Liver (tissue), 9 donors: Measurements from ENCODE around the gene CST8. TPM values are rescaled to one million over a fixed set of nuclear protein-coding genes. Genes with fewer than 3 reads are reported as not detected.

Experiments used
- DNase-seq: peaks from one replicate; pipeline ENCODE4 v3.0.0-alpha.2; 2017; ENCODE audit warnings: low spot score
- H3K27ac ChIP-seq, 2 donors: one replicate each; pipeline ENCODE4 v1.7.0; 2013; ENCODE audit warnings: inconsistent platforms in 2 of 2, low read length in 2 of 2, control low read depth in 1 of 2, low read depth in 1 of 2, mild to moderate bottlenecking in 1 of 2
- H3K27me3 ChIP-seq, 4 donors: one replicate each; pipeline versions ENCODE4 v1.6.1 to v1.7.0; 2013; ENCODE audit warnings: low read length in 3 of 4, inconsistent platforms in 1 of 4, mild to moderate bottlenecking in 1 of 4, moderate library complexity in 1 of 4; ENCODE audit not compliant: control insufficient read depth in 4 of 4, insufficient read depth in 4 of 4
- H3K36me3 ChIP-seq, 4 donors: one replicate each; pipeline versions ENCODE4 v1.6.1 to v1.7.0; 2013; ENCODE audit warnings: low read length in 3 of 4, mild to moderate bottlenecking in 3 of 4, low read depth in 1 of 4, moderate library complexity in 1 of 4; ENCODE audit not compliant: control insufficient read depth in 4 of 4, insufficient read depth in 3 of 4
- H3K4me1 ChIP-seq, 4 donors: one replicate each; pipeline versions ENCODE4 v1.6.1 to v1.7.0; 2013; ENCODE audit warnings: low read length in 3 of 4, mild to moderate bottlenecking in 3 of 4, moderate library complexity in 1 of 4; ENCODE audit not compliant: control insufficient read depth in 4 of 4, insufficient read depth in 4 of 4
- H3K4me3 ChIP-seq, 3 donors: one replicate each; pipeline versions ENCODE4 v1.6.1 to v1.7.0; 2013; ENCODE audit warnings: low read length in 3 of 3, control low read depth in 1 of 3, low read depth in 1 of 3, mild to moderate bottlenecking in 1 of 3
- H3K9ac ChIP-seq, 2 donors: one replicate each; pipeline ENCODE4 v1.7.0; 2013; ENCODE audit warnings: low read length in 2 of 2, mild to moderate bottlenecking in 2 of 2, moderate library complexity in 2 of 2, control low read depth in 1 of 2, low read depth in 1 of 2
- H3K9me3 ChIP-seq, 4 donors: one replicate each; pipeline versions ENCODE4 v1.6.1 to v1.7.0; 2013; ENCODE audit warnings: low read length in 3 of 4; ENCODE audit not compliant: control insufficient read depth in 4 of 4
- EGR1 ChIP-seq, 2 donors: IDR thresholded peaks; 2 replicates each; pipeline ENCODE4 v1.6.1; 2016 to 2018; ENCODE audit warnings: antibody characterized with exemption in 2 of 2, low read depth in 2 of 2
- FOXA1 ChIP-seq: IDR thresholded peaks from 2 replicates; pipeline ENCODE4 v1.6.1; 2016; ENCODE audit warnings: antibody characterized with exemption
- FOXA2 ChIP-seq: IDR thresholded peaks from 2 replicates; pipeline ENCODE4 v1.6.1; 2016; ENCODE audit warnings: antibody characterized with exemption
- GABPA ChIP-seq, 2 donors: IDR thresholded peaks in 1 of 2; conservative IDR thresholded peaks in 1 of 2; 2 replicates each; pipeline ENCODE4 v1.6.1; 2016; ENCODE audit warnings: antibody characterized with exemption in 2 of 2, mild to moderate bottlenecking in 1 of 2, moderate library complexity in 1 of 2
- HNF4A ChIP-seq, 2 donors: conservative IDR thresholded peaks; 2 replicates each; pipeline ENCODE4 v1.6.1; 2016; ENCODE audit warnings: antibody characterized with exemption in 2 of 2, mild to moderate bottlenecking in 2 of 2
- HNF4G ChIP-seq: IDR thresholded peaks from 2 replicates; pipeline ENCODE4 v1.6.1; 2016; ENCODE audit warnings: antibody characterized with exemption
- JUND ChIP-seq, 2 donors: IDR thresholded peaks; 2 replicates each; pipeline ENCODE4 v1.6.1; 2016; ENCODE audit warnings: antibody characterized with exemption in 2 of 2
- NR2F2 ChIP-seq: IDR thresholded peaks from 2 replicates; pipeline ENCODE4 v1.6.1; 2016; ENCODE audit warnings: antibody characterized with exemption
- RAD21 ChIP-seq, 2 donors: IDR thresholded peaks; 2 replicates each; pipeline ENCODE4 v1.6.1; 2016; ENCODE audit warnings: antibody characterized with exemption in 2 of 2, mild to moderate bottlenecking in 2 of 2
- RXRA ChIP-seq, 2 donors: IDR thresholded peaks; 2 replicates each; pipeline ENCODE4 v1.6.1; 2017 to 2018; ENCODE audit warnings: antibody characterized with exemption in 2 of 2, mild to moderate bottlenecking in 1 of 2
- SP1 ChIP-seq: IDR thresholded peaks from 2 replicates; pipeline ENCODE4 v1.6.1; 2018; ENCODE audit warnings: antibody characterized with exemption, mild to moderate bottlenecking
- YY1 ChIP-seq: IDR thresholded peaks from 2 replicates; pipeline ENCODE4 v1.6.1; 2016; ENCODE audit warnings: antibody characterized with exemption, mild to moderate bottlenecking
- WGBS: extraction: QIAGEN DNeasy Blood & Tissue Kit; methylation state at CpG from one replicate; pipeline ENCODE4 v1.1.7; 2013; 5-methylcytosine and 5-hydroxymethylcytosine counted together
- polyA plus RNA-seq, 2 donors: library from polyadenylated mRNA; stranded (reverse) in 1 of 2; unstranded in 1 of 2; fragments of 200-250 nt in 1 of 2; fragments of >200 nt in 1 of 2; fragmentation: Nextera tagmentation in 1 of 2; extraction: Ambion mirVana in 1 of 2; gene quantifications; one replicate each; pipeline versions ENCODE4 v1.2.1 to v1.2.3, GENCODE V29; 2013 to 2015
- total RNA-seq, 2 donors: library from RNA; depleted of rRNA; stranded (reverse); fragments of >200 nt; gene quantifications; one replicate each; pipeline ENCODE4 v1.2.3, GENCODE V29; 2014
- TF ChIP-seq, protein P1 (sequence below): IDR thresholded peaks from 2 replicates; pipeline ENCODE4 v1.6.1; 2016; ENCODE audit warnings: antibody characterized with exemption
- TF ChIP-seq, protein P2 (sequence below): IDR thresholded peaks from 2 replicates; pipeline ENCODE4 v1.6.1; 2016; ENCODE audit warnings: antibody characterized with exemption, mild to moderate bottlenecking
- TF ChIP-seq, protein P3 (sequence below): fragments of 150-350 bp; IDR thresholded peaks from 2 replicates; pipeline ENCODE4 v1.5.1; 2017; ENCODE audit warnings: improper control_type of control experiment, low read depth, low read length; ENCODE audit not compliant: missing input control
- TF ChIP-seq, protein P4 (sequence below): IDR thresholded peaks from 2 replicates; pipeline ENCODE4 v1.6.1; 2016; ENCODE audit warnings: antibody characterized with exemption
- TF ChIP-seq, protein P5 (sequence below): IDR thresholded peaks from 2 replicates; pipeline ENCODE4 v1.6.1; 2016; ENCODE audit warnings: antibody characterized with exemption
- donor health status: healthy.
- donor health status: healthy.
- donor health status: healthy.
- donor health status: healthy.
- donor health status: healthy.

Gene CST8
- total and polyA plus RNA-seq, 4 donors: not detected

DNA sequence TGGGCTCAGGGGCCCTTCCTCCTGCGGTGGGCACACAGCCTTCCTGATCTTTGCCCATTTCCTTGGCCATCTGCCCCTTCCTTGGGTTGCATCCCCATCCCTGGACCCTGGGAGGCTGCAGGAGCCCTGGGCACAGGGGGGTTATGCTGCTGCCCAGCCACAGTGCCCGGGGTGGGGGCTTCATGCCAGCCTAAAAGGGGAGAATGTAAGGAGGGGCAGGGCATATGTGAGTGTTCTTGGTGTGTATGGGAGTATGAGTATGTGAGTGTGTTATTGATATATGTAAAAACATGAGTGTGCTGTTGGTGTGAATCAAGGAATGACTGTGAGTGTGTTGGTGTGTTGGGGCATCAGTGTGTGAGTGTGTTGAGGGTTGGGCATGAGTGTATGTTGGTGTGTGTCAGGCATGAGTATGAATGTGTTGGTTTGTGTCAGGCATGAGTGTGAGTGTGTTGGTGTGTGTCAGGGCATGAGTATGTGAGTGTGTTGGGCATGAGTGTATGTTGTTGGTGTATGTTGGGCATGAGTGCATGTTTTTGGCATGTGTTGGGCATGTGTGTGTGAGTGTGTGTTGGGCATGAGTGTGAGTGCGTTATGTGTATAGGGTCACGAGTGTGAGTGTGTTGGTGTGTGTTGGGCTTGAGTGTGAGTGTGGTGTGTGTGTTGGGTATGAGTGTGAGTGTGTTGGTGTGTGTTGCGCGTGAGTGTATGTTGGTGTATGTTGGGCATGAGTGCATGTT lies 14.7 kb upstream of the CST8 start:
- DNase-seq: no peak
- WGBS: 87% methylated on average over 6 of the region's 6 CpGs
- H3K9ac ChIP-seq: no peak overlapping the region
- no peak overlapping the region for H3K27ac ChIP-seq
- no peak overlapping the region for H3K4me3 ChIP-seq
- H3K9me3 ChIP-seq: peaks cover 0 to 2% (median 0%) of the 10 kb centered on the region in 4 donors
- H3K27me3 ChIP-seq: no peaks in the 10 kb centered on the region
- no peak for TF ChIP-seq SP1
- TF ChIP-seq, protein P1, sequence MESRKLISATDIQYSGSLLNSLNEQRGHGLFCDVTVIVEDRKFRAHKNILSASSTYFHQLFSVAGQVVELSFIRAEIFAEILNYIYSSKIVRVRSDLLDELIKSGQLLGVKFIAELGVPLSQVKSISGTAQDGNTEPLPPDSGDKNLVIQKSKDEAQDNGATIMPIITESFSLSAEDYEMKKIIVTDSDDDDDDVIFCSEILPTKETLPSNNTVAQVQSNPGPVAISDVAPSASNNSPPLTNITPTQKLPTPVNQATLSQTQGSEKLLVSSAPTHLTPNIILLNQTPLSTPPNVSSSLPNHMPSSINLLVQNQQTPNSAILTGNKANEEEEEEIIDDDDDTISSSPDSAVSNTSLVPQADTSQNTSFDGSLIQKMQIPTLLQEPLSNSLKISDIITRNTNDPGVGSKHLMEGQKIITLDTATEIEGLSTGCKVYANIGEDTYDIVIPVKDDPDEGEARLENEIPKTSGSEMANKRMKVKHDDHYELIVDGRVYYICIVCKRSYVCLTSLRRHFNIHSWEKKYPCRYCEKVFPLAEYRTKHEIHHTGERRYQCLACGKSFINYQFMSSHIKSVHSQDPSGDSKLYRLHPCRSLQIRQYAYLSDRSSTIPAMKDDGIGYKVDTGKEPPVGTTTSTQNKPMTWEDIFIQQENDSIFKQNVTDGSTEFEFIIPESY: no peak
- TF ChIP-seq, protein P2, sequence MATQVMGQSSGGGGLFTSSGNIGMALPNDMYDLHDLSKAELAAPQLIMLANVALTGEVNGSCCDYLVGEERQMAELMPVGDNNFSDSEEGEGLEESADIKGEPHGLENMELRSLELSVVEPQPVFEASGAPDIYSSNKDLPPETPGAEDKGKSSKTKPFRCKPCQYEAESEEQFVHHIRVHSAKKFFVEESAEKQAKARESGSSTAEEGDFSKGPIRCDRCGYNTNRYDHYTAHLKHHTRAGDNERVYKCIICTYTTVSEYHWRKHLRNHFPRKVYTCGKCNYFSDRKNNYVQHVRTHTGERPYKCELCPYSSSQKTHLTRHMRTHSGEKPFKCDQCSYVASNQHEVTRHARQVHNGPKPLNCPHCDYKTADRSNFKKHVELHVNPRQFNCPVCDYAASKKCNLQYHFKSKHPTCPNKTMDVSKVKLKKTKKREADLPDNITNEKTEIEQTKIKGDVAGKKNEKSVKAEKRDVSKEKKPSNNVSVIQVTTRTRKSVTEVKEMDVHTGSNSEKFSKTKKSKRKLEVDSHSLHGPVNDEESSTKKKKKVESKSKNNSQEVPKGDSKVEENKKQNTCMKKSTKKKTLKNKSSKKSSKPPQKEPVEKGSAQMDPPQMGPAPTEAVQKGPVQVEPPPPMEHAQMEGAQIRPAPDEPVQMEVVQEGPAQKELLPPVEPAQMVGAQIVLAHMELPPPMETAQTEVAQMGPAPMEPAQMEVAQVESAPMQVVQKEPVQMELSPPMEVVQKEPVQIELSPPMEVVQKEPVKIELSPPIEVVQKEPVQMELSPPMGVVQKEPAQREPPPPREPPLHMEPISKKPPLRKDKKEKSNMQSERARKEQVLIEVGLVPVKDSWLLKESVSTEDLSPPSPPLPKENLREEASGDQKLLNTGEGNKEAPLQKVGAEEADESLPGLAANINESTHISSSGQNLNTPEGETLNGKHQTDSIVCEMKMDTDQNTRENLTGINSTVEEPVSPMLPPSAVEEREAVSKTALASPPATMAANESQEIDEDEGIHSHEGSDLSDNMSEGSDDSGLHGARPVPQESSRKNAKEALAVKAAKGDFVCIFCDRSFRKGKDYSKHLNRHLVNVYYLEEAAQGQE: no peak
- TF ChIP-seq FOXA1: no peak
- no peak for TF ChIP-seq HNF4G
- TF ChIP-seq, protein P3, sequence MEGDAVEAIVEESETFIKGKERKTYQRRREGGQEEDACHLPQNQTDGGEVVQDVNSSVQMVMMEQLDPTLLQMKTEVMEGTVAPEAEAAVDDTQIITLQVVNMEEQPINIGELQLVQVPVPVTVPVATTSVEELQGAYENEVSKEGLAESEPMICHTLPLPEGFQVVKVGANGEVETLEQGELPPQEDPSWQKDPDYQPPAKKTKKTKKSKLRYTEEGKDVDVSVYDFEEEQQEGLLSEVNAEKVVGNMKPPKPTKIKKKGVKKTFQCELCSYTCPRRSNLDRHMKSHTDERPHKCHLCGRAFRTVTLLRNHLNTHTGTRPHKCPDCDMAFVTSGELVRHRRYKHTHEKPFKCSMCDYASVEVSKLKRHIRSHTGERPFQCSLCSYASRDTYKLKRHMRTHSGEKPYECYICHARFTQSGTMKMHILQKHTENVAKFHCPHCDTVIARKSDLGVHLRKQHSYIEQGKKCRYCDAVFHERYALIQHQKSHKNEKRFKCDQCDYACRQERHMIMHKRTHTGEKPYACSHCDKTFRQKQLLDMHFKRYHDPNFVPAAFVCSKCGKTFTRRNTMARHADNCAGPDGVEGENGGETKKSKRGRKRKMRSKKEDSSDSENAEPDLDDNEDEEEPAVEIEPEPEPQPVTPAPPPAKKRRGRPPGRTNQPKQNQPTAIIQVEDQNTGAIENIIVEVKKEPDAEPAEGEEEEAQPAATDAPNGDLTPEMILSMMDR: no peak
- no peak for TF ChIP-seq RAD21 (IDR thresholded peaks at IDR 0.05)
- no peak for TF ChIP-seq RXRA (IDR thresholded peaks at IDR 0.05)
- TF ChIP-seq HNF4A (conservative IDR thresholded peaks at IDR 0.05): no peak
- TF ChIP-seq JUND (IDR thresholded peaks at IDR 0.05): no peak
- TF ChIP-seq NR2F2: no peak
- TF ChIP-seq, protein P4, sequence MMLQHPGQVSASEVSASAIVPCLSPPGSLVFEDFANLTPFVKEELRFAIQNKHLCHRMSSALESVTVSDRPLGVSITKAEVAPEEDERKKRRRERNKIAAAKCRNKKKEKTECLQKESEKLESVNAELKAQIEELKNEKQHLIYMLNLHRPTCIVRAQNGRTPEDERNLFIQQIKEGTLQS: no peak
- TF ChIP-seq FOXA2: no peak
- no peaks in the 10 kb centered on the region for H3K36me3 ChIP-seq
- H3K4me1 ChIP-seq: no peaks in the 10 kb centered on the region

DNA sequence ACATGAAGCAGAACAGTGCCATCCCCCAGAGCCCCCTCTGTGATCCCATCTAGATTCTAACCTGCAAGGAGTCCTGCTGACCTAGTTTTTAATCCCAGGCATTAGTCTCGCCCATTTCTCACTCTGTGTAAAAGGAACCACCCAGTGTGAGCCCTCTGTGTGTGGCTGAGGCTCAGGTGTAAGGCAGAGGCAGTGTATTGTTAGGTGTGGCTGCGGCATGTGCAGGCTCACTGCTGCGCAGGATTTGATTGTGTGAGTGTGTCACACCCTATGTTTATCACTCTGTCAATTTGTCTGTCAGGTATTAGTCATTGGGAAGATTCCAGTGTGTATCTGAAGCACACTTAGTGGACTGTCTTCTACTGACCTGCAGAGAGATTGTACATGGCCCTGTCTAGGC lies 13.7 kb upstream of the CST8 start:
- Histone ChIP-seq H3K27ac (no peak overlapping the region), H3K27me3 (no peaks in the 10 kb centered on the region), H3K9me3 (peaks cover 0 to 2% (median 0%) of the 10 kb centered on the region in 4 donors), H3K4me3 (no peak overlapping the region), H3K9ac (no peak overlapping the region), H3K36me3 (no peaks in the 10 kb centered on the region), H3K4me1 (no peaks in the 10 kb centered on the region)
- 51% methylated on average over 3 of the region's 3 CpGs for WGBS
- DNase-seq: no peak
- no peak for TF ChIP-seq HNF4G
- TF ChIP-seq, protein P2: no peak
- TF ChIP-seq RXRA (IDR thresholded peaks at IDR 0.05): no peak
- TF ChIP-seq, protein P1: no peak
- TF ChIP-seq, protein P4: no peak
- TF ChIP-seq GABPA (IDR thresholded peaks at IDR 0.05 in 1 of 2, conservative IDR thresholded peaks at IDR 0.05 in 1 of 2): no peak
- TF ChIP-seq, protein P5, sequence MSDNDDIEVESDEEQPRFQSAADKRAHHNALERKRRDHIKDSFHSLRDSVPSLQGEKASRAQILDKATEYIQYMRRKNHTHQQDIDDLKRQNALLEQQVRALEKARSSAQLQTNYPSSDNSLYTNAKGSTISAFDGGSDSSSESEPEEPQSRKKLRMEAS: no peak
- no peak for TF ChIP-seq EGR1 (IDR thresholded peaks at IDR 0.05; ENCODE audit: low read depth in 2 of 2)
- no peak for TF ChIP-seq YY1
- no peak for TF ChIP-seq RAD21 (IDR thresholded peaks at IDR 0.05)
- TF ChIP-seq SP1: no peak
- TF ChIP-seq HNF4A (conservative IDR thresholded peaks at IDR 0.05): no peak
